GM19467 (cell line): Measurements from ENCODE around the gene PLCD4.
A peak's percentile ranks its signal among the peaks of the same experiment; 100 is the strongest.

Source experiments
- ATAC-seq: cut with Tn5 transposase; IDR thresholded peaks from one replicate; pipeline ENCODE4 v1.9.1; 2021; ENCODE audit warnings: mild to moderate bottlenecking, moderate library complexity; ENCODE audit not compliant: unreplicated experiment

PLCD4 gene

GRCh38 chr2:218618102-218618860, 10.6 kb downstream of the PLCD4 start:
- no peak for ATAC-seq

GRCh38 chr2:218621007-218621406, 13.3 kb downstream of the PLCD4 start:
- no peak for ATAC-seq

GRCh38 chr2:218622606-218623365, 15.1 kb downstream of the PLCD4 start:
- no peak for ATAC-seq

GRCh38 chr2:218623366-218623705, 15.6 kb downstream of the PLCD4 start:
- ATAC-seq: no peak

GRCh38 chr2:218626369-218626768, 18.7 kb downstream of the PLCD4 start:
- no peak for ATAC-seq

- no peak for ATAC-seq
Measured at GRCh38 chr2:218627939-218628338, 20.2 kb downstream of the PLCD4 start.

- ATAC-seq: no peak
Measured at GRCh38 chr2:218631837-218632236, 24.1 kb downstream of the PLCD4 start.

GRCh38 chr2:218635719-218636118, 28.0 kb downstream of the PLCD4 start:
- no peak for ATAC-seq

- ATAC-seq: no peak
Measured at GRCh38 chr2:218638372-218638771, 30.7 kb downstream of the PLCD4 start.

- no peak for ATAC-seq
Measured at GRCh38 chr2:218642121-218642656, 34.5 kb downstream of the PLCD4 start.

- no peak for ATAC-seq
Measured at GRCh38 chr2:218642786-218643185, 35.1 kb downstream of the PLCD4 start.

GRCh38 chr2:218643751-218644310, 36.1 kb downstream of the PLCD4 start:
- ATAC-seq: no peak

- no peak for ATAC-seq
Measured at GRCh38 chr2:218644721-218645120, 37.0 kb downstream of the PLCD4 start.

- ATAC-seq: no peak
Measured at GRCh38 chr2:218645126-218645525, 37.4 kb downstream of the PLCD4 start.

- no peak for ATAC-seq
Measured at GRCh38 chr2:218648088-218648786, 40.5 kb downstream of the PLCD4 start.

- ATAC-seq: no peak
Measured at GRCh38 chr2:218648787-218649100, 41.0 kb downstream of the PLCD4 start.

- ATAC-seq: no peak
Measured at GRCh38 chr2:218655751-218656150, 48.1 kb downstream of the PLCD4 start.

GRCh38 chr2:218658671-218659257, 51.1 kb downstream of the PLCD4 start:
- ATAC-seq: no peak

- peak; percentile 92 for ATAC-seq
Measured at GRCh38 chr2:218659258-218659987, 51.7 kb downstream of the PLCD4 start, which contains the start of the genes BCS1L and ZNF142. TSS of gene BCS1L (plus strand) at chr2:218659683. CDS start at chr2:218660988, 1,305 bp downstream. TSS of gene ZNF142 (minus strand) at chr2:218659623. CDS start at chr2:218656429, 3,194 bp downstream.

- no peak for ATAC-seq
Measured at GRCh38 chr2:218659988-218660358, 52.3 kb downstream of the PLCD4 start.
